Dendritic cell treated with granulocyte-macrophage colony-stimulating factor and Interleukin-4, amounts not matched to agents 40 ng/mL and 50 ng/mL, for 4 days (primary cell): Measurements from ENCODE around the gene SLCO1B1.
"Not testable (repeated sequence)": the region's sequence is repeated elsewhere in the genome, so short reads cannot be mapped to it uniquely, and the experiment has no call there.

Experiments
- H3K27ac Mint-ChIP-seq: one replicate; pipeline ENCODE4 v1.8.0; 2022; ENCODE audit warnings: mild to moderate bottlenecking, mixed read lengths
- H3K27me3 Mint-ChIP-seq: one replicate; pipeline ENCODE4 v1.8.0; 2022; ENCODE audit warnings: mild to moderate bottlenecking, mixed read lengths
- H3K36me3 Mint-ChIP-seq: one replicate; pipeline ENCODE4 v1.8.0; 2022; ENCODE audit warnings: low read depth, mixed read lengths
- H3K4me1 Mint-ChIP-seq: one replicate; pipeline ENCODE4 v1.8.0; 2022; ENCODE audit warnings: low read depth, mixed read lengths
- H3K4me3 Mint-ChIP-seq: one replicate; pipeline ENCODE4 v1.8.0; 2022; ENCODE audit warnings: mild to moderate bottlenecking, moderate library complexity, mixed read lengths
- H3K9me3 Mint-ChIP-seq: one replicate; pipeline ENCODE4 v1.8.0; 2022; ENCODE audit warnings: mixed read lengths
- intact Hi-C: fragments of 100-400 bp; cut with micrococcal nuclease; formaldehyde crosslinking; loops from one replicate; pipeline ENCODE4 v1.15.0; 2022

Gene SLCO1B1

GRCh38 chr12:21165048-21165447 lies 34.1 kb downstream of the SLCO1B1 start:
- Mint-ChIP-seq H3K36me3 (no peaks in the 10 kb centered on the region), H3K9me3 (no peaks in the 10 kb centered on the region), H3K27ac (no peak overlapping the region), H3K4me1 (no peaks in the 10 kb centered on the region), H3K4me3 (no peak overlapping the region), H3K27me3 (no peaks in the 10 kb centered on the region)
- intact Hi-C loops = no loop called here

GRCh38 chr12:21169878-21170472 lies 39.0 kb downstream of the SLCO1B1 start:
- no peaks in the 10 kb centered on the region for H3K4me1 Mint-ChIP-seq
- intact Hi-C loops = loop anchor here (5.0 kb wide), 2 partner anchors 1253 to 1433 kb away; no protein-coding TSS in a partner anchor
- H3K36me3 Mint-ChIP-seq = no peaks in the 10 kb centered on the region
- H3K9me3 Mint-ChIP-seq = no peaks in the 10 kb centered on the region
- H3K27me3 Mint-ChIP-seq = no peaks in the 10 kb centered on the region
- no peak overlapping the region for H3K27ac Mint-ChIP-seq
- H3K4me3 Mint-ChIP-seq = no peak overlapping the region

DNA sequence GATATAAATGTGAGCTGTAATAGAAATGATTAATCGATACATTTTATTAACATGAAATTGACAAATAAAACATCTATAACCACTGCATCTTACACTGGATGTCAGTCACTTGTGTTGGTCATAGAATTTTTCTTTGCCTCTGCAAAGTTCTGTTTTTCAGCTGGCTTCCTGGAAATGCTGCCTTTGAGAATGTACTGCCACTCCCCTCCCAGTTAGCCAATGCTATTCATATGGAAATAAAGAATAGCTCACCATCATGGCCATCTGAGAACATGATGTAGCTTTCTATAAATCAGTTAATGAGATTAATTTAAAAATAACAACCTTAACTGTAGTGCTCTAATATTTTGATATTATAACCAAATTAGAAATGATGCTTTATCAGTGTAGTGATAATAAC lies 41.1 kb downstream of the SLCO1B1 start:
- H3K4me1 Mint-ChIP-seq = no peaks in the 10 kb centered on the region
- intact Hi-C loops = loop anchor here (5.0 kb wide), 2 partner anchors 1255 to 1435 kb away; no protein-coding TSS in a partner anchor
- H3K9me3 Mint-ChIP-seq = no peaks in the 10 kb centered on the region
- no peak overlapping the region for H3K27ac Mint-ChIP-seq
- H3K36me3 Mint-ChIP-seq = no peaks in the 10 kb centered on the region
- H3K4me3 Mint-ChIP-seq = no peak overlapping the region
- no peaks in the 10 kb centered on the region for H3K27me3 Mint-ChIP-seq

GRCh38 chr12:21183721-21184275 lies 52.8 kb downstream of the SLCO1B1 start:
- Mint-ChIP-seq H3K27ac (no peak overlapping the region), H3K9me3 (no peaks in the 10 kb centered on the region), H3K36me3 (no peaks in the 10 kb centered on the region), H3K4me3 (no peak overlapping the region), H3K4me1 (no peaks in the 10 kb centered on the region), H3K27me3 (no peaks in the 10 kb centered on the region)
- intact Hi-C loops = no loop called here

DNA sequence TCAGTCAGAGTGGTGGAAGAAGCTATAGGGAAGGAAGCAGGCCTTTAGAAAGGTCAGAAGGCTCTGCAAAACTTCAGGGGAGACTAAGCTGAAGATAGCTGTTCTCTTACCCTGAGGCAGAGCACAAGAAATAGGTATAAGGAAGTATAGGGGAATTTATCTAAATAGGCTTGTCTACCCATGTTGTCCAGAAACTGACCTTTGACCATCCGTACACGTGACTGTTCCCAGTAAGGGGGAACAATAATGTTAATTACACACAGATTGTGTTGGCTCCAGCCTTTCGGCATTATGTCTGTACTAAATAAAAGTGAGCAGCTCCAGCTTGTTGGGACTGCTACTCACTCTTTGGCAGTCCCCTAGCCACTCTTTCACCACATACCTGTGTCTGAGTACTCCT lies 59.0 kb downstream of the SLCO1B1 start:
- intact Hi-C loops = no loop called here
- Mint-ChIP-seq H3K9me3 (peaks cover 8% of the 10 kb centered on the region), H3K4me1 (no peaks in the 10 kb centered on the region), H3K4me3 (no peak overlapping the region), H3K27me3 (no peaks in the 10 kb centered on the region), H3K36me3 (no peaks in the 10 kb centered on the region), H3K27ac (no peak overlapping the region)

DNA sequence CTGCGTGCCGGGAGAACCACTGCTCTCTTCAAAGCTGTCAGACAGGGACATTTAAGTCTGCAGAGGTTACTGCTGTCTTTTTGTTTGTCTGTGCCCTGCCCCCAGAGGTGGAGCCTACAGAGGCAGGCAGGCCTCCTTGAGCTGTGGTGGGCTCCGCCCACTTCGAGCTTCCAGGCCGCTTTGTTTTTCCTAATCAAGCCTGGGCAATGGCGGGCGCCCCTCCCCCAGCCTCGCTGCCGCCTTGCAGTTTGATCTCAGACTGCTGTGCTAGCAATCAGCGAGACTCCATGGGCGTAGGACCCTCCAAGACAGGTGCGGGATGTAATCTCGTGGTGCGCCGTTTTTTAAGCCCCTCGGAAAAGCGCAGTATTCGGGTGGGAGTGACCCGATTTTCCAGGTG lies 83.4 kb downstream of the SLCO1B1 start:
- H3K27me3 Mint-ChIP-seq, intact Hi-C loops, H3K27ac Mint-ChIP-seq, H3K9me3 Mint-ChIP-seq, H3K36me3 Mint-ChIP-seq, H3K4me1 Mint-ChIP-seq, H3K4me3 Mint-ChIP-seq: not testable (repeated sequence)

GRCh38 chr12:21219206-21219605 lies 88.2 kb downstream of the SLCO1B1 start:
- no peaks in the 10 kb centered on the region for H3K36me3 Mint-ChIP-seq
- H3K27ac Mint-ChIP-seq = no peak overlapping the region
- no peak overlapping the region for H3K4me3 Mint-ChIP-seq
- no peaks in the 10 kb centered on the region for H3K4me1 Mint-ChIP-seq
- intact Hi-C loops = no loop called here
- H3K9me3 Mint-ChIP-seq = no peaks in the 10 kb centered on the region
- H3K27me3 Mint-ChIP-seq = no peaks in the 10 kb centered on the region

DNA sequence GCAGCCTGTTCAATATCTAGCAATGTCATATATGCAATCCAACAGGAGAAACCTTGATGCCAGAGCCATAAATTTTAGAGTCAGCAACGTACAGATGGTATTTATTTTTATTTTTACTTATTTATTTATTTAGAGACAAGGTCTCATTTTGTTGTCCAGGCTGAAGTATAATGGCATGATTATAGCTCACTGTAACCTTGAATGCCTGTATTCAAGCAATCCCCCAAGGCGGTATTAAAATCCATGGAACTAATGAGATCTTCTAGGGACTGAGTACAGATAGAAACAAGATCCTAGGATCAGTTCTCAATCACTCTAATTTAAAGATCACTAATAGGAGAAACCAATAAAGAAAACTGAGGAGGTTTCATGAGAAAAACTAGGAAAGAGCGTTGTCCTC lies 89.3 kb downstream of the SLCO1B1 start:
- no peaks in the 10 kb centered on the region for H3K9me3 Mint-ChIP-seq
- intact Hi-C loops = no loop called here
- no peak overlapping the region for H3K27ac Mint-ChIP-seq
- H3K4me3 Mint-ChIP-seq = no peak overlapping the region
- H3K27me3 Mint-ChIP-seq = no peaks in the 10 kb centered on the region
- no peaks in the 10 kb centered on the region for H3K4me1 Mint-ChIP-seq
- no peaks in the 10 kb centered on the region for H3K36me3 Mint-ChIP-seq

GRCh38 chr12:21221072-21221471 lies 90.1 kb downstream of the SLCO1B1 start:
- no peaks in the 10 kb centered on the region for H3K36me3 Mint-ChIP-seq
- intact Hi-C loops = no loop called here
- no peaks in the 10 kb centered on the region for H3K4me1 Mint-ChIP-seq
- H3K27ac Mint-ChIP-seq = no peak overlapping the region
- no peak overlapping the region for H3K4me3 Mint-ChIP-seq
- no peaks in the 10 kb centered on the region for H3K9me3 Mint-ChIP-seq
- H3K27me3 Mint-ChIP-seq = no peaks in the 10 kb centered on the region

GRCh38 chr12:21221778-21222177 lies 90.8 kb downstream of the SLCO1B1 start:
- H3K27me3 Mint-ChIP-seq = no peaks in the 10 kb centered on the region
- H3K4me3 Mint-ChIP-seq = no peak overlapping the region
- intact Hi-C loops = no loop called here
- H3K4me1 Mint-ChIP-seq = no peaks in the 10 kb centered on the region
- no peak overlapping the region for H3K27ac Mint-ChIP-seq
- no peaks in the 10 kb centered on the region for H3K36me3 Mint-ChIP-seq
- no peaks in the 10 kb centered on the region for H3K9me3 Mint-ChIP-seq

- H3K27ac Mint-ChIP-seq = no peak overlapping the region
- H3K4me3 Mint-ChIP-seq = no peak overlapping the region
- no peaks in the 10 kb centered on the region for H3K9me3 Mint-ChIP-seq
- no peaks in the 10 kb centered on the region for H3K36me3 Mint-ChIP-seq
- intact Hi-C loops = no loop called here
- no peaks in the 10 kb centered on the region for H3K27me3 Mint-ChIP-seq
- no peaks in the 10 kb centered on the region for H3K4me1 Mint-ChIP-seq
Measured at GRCh38 chr12:21223930-21224329, 92.9 kb downstream of the SLCO1B1 start.

DNA sequence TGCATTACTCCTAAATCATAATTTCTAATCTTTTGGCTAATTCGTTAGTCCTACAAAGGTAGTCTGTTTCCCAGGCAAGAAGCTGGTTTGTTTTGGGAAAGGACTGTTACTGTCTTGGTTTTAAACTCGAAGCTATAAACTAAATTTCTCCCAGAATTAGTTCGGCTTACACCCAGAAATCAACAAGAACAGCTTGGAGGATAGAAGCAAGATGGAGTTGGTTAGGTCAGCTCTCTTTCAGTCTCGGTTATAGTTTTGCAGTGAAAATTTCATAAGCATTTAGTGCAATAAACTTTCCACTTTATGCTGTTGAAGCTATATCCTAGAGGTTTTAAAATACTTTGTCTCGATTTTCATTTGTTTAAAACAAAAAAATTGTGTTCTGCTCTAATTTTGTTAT lies 103.4 kb downstream of the SLCO1B1 start:
- no peaks in the 10 kb centered on the region for H3K4me1 Mint-ChIP-seq
- no peak overlapping the region for H3K4me3 Mint-ChIP-seq
- H3K36me3 Mint-ChIP-seq = no peaks in the 10 kb centered on the region
- intact Hi-C loops = no loop called here
- H3K27me3 Mint-ChIP-seq = no peaks in the 10 kb centered on the region
- no peaks in the 10 kb centered on the region for H3K9me3 Mint-ChIP-seq
- H3K27ac Mint-ChIP-seq = no peak overlapping the region

- H3K27ac Mint-ChIP-seq = no peak overlapping the region
- no peaks in the 10 kb centered on the region for H3K4me1 Mint-ChIP-seq
- H3K4me3 Mint-ChIP-seq = no peak overlapping the region
- H3K36me3 Mint-ChIP-seq = no peaks in the 10 kb centered on the region
- no peaks in the 10 kb centered on the region for H3K9me3 Mint-ChIP-seq
- intact Hi-C loops = no loop called here
- no peaks in the 10 kb centered on the region for H3K27me3 Mint-ChIP-seq
Measured at GRCh38 chr12:21239866-21240265, 108.9 kb downstream of the SLCO1B1 start.

DNA sequence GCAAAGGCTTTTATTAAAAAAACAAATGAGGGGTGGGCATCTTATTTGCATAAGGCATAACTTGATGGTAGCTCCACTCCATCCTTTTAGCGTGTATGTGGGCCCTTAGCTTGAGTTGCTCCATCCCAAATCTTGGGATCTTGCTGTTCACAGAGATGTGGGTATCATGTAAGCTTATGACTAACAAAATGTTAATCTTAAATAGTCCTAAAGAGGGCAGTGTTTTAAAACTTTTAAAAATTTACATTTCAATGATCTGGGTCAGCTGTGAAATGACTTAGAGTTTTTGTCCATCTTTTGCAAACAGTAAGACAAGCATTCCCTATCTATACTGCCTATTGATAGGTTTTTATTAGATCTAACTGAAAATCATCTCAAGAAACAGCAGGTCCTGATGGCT lies 117.7 kb downstream of the SLCO1B1 start:
- no peak overlapping the region for H3K27ac Mint-ChIP-seq
- no peaks in the 10 kb centered on the region for H3K27me3 Mint-ChIP-seq
- H3K4me1 Mint-ChIP-seq = no peaks in the 10 kb centered on the region
- no peaks in the 10 kb centered on the region for H3K9me3 Mint-ChIP-seq
- no peaks in the 10 kb centered on the region for H3K36me3 Mint-ChIP-seq
- intact Hi-C loops = no loop called here
- H3K4me3 Mint-ChIP-seq = no peak overlapping the region

- no peaks in the 10 kb centered on the region for H3K27me3 Mint-ChIP-seq
- intact Hi-C loops = no loop called here
- H3K36me3 Mint-ChIP-seq = no peaks in the 10 kb centered on the region
- no peaks in the 10 kb centered on the region for H3K4me1 Mint-ChIP-seq
- H3K27ac Mint-ChIP-seq = no peak overlapping the region
- H3K4me3 Mint-ChIP-seq = no peak overlapping the region
- no peaks in the 10 kb centered on the region for H3K9me3 Mint-ChIP-seq
Measured at GRCh38 chr12:21252070-21252469, 121.1 kb downstream of the SLCO1B1 start.
